Measurements from ENCODE around the gene STUM. TPM values are rescaled to one million over a fixed set of nuclear protein-coding genes. Genes with fewer than 3 reads are reported as not detected.
A peak's percentile ranks its signal among the peaks of the same experiment; 100 is the strongest.

Gene STUM
- total RNA-seq, 1 donor from 2014 or later = 0.55 TPM

- no peak for TF ChIP-seq CTCF (IDR thresholded peaks at IDR 0.05; ENCODE audit: unreplicated experiment)
- Mint-ChIP-seq H3K36me3 (ENCODE audit: insufficient read depth) (no peaks in the 10 kb centered on the region), H3K4me1 (ENCODE audit: low read depth) (no peaks in the 10 kb centered on the region), H3K9me3 (ENCODE audit: low read depth) (no peaks in the 10 kb centered on the region), H3K27ac (no peak overlapping the region), H3K4me3 (ENCODE audit: low read depth) (no peak overlapping the region), H3K27me3 (peaks cover 27% of the 10 kb centered on the region)
- DNase-seq (ENCODE audit: low spot score, unreplicated experiment) = no peak
These were observed 77.4 kb downstream of the STUM start for GRCh38 chr1:226625832-226626576.

GRCh38 chr1:226626577-226626956, 78.0 kb downstream of the STUM start:
- Mint-ChIP-seq H3K4me3 (ENCODE audit: low read depth) (no peak overlapping the region), H3K27ac (no peak overlapping the region), H3K9me3 (ENCODE audit: low read depth) (no peaks in the 10 kb centered on the region), H3K27me3 (peaks cover 27% of the 10 kb centered on the region), H3K4me1 (ENCODE audit: low read depth) (no peaks in the 10 kb centered on the region), H3K36me3 (ENCODE audit: insufficient read depth) (no peaks in the 10 kb centered on the region)
- peak; percentile 49 for DNase-seq (ENCODE audit: low spot score, unreplicated experiment)
- TF ChIP-seq CTCF (IDR thresholded peaks at IDR 0.05; ENCODE audit: unreplicated experiment) = peak; percentile 86

- no peak for TF ChIP-seq CTCF (IDR thresholded peaks at IDR 0.05; ENCODE audit: unreplicated experiment)
- DNase-seq (ENCODE audit: low spot score, unreplicated experiment) = no peak
- Mint-ChIP-seq H3K4me1 (ENCODE audit: low read depth) (no peaks in the 10 kb centered on the region), H3K27ac (no peak overlapping the region), H3K36me3 (ENCODE audit: insufficient read depth) (no peaks in the 10 kb centered on the region), H3K27me3 (peaks cover 27% of the 10 kb centered on the region), H3K9me3 (ENCODE audit: low read depth) (no peaks in the 10 kb centered on the region), H3K4me3 (ENCODE audit: low read depth) (no peak overlapping the region)
These were observed 78.6 kb downstream of the STUM start for GRCh38 chr1:226627050-226627755.

- Mint-ChIP-seq H3K4me1 (ENCODE audit: low read depth) (no peaks in the 10 kb centered on the region), H3K27ac (no peak overlapping the region), H3K27me3 (peaks cover 27% of the 10 kb centered on the region), H3K36me3 (ENCODE audit: insufficient read depth) (no peaks in the 10 kb centered on the region), H3K4me3 (ENCODE audit: low read depth) (no peak overlapping the region), H3K9me3 (ENCODE audit: low read depth) (no peaks in the 10 kb centered on the region)
- TF ChIP-seq CTCF (IDR thresholded peaks at IDR 0.05; ENCODE audit: unreplicated experiment) = no peak
- no peak for DNase-seq (ENCODE audit: low spot score, unreplicated experiment)
These were observed 79.5 kb downstream of the STUM start for GRCh38 chr1:226627924-226628611.

GRCh38 chr1:226628612-226629155, 80.1 kb downstream of the STUM start:
- Mint-ChIP-seq H3K4me3 (ENCODE audit: low read depth) (no peak overlapping the region), H3K27ac (no peak overlapping the region), H3K36me3 (ENCODE audit: insufficient read depth) (no peaks in the 10 kb centered on the region), H3K27me3 (peaks cover 27% of the 10 kb centered on the region), H3K9me3 (ENCODE audit: low read depth) (no peaks in the 10 kb centered on the region), H3K4me1 (ENCODE audit: low read depth) (no peaks in the 10 kb centered on the region)
- DNase-seq (ENCODE audit: low spot score, unreplicated experiment) = no peak
- TF ChIP-seq CTCF (IDR thresholded peaks at IDR 0.05; ENCODE audit: unreplicated experiment) = no peak
